K562 (cell line): Measurements from ENCODE around the gene HSPA1L. TPM values are rescaled to one million over a fixed set of nuclear protein-coding genes. Genes with fewer than 3 reads are reported as not detected.

Source experiments
- CBX1 ChIP-seq: sonication (generic); IDR thresholded peaks from 2 replicates; pipeline ENCODE4 v1.6.1; 2016; ENCODE audit warnings: antibody characterized with exemption, low read depth, mild to moderate bottlenecking
- HDAC2 ChIP-seq: fragments of 450-650 bp; IDR thresholded peaks from 2 replicates; pipeline ENCODE4 v1.6.1; 2016; ENCODE audit warnings: mild to moderate bottlenecking
- HEY1 ChIP-seq: fragments of 250-450 bp; sonication (Bioruptor Pico); IDR thresholded peaks from 2 replicates; pipeline ENCODE4 v1.5.0; 2020; ENCODE audit warnings: mild to moderate bottlenecking, moderate library complexity, borderline replicate concordance
- JUNB ChIP-seq: fragments of 450-650 bp; formaldehyde crosslinking; conservative IDR thresholded peaks from 2 replicates; pipeline ENCODE4 v1.4.0; 2020; ENCODE audit warnings: mild to moderate bottlenecking
- MECOM ChIP-seq: fragments of 250-450 bp; sonication (Bioruptor Pico); IDR thresholded peaks from 2 replicates; pipeline ENCODE4 v1.8.0; 2022; ENCODE audit warnings: inconsistent platforms
- MLX ChIP-seq, 2 experiments: fragments of 450-650 bp in 1 of 2; sonication (generic) in 1 of 2; formaldehyde crosslinking; conservative IDR thresholded peaks; 2 replicates each; pipeline versions ENCODE4 v1.4.0 to v1.8.1; 2020 to 2022; ENCODE audit warnings: mild to moderate bottlenecking in 1 of 2, missing genetic modification reagents in 1 of 2
- PHTF2 ChIP-seq: fragments of 250-450 bp; sonication (Bioruptor Pico); IDR thresholded peaks from 2 replicates; pipeline ENCODE4 v1.5.0; 2021; ENCODE audit warnings: mild to moderate bottlenecking
- POLR3A ChIP-seq: IDR thresholded peaks from 2 replicates; pipeline ENCODE4 v1.6.1; 2011; ENCODE audit warnings: borderline replicate concordance, mild to moderate bottlenecking, moderate library complexity; ENCODE audit not compliant: insufficient read length, insufficient read depth; ENCODE audit errors: extremely low read depth
- RAD21 ChIP-seq, 2 experiments: fragments of 250-450 bp in 1 of 2; fragments of 450-650 bp in 1 of 2; sonication (Bioruptor Pico) in 1 of 2; formaldehyde crosslinking in 1 of 2; IDR thresholded peaks in 1 of 2; conservative IDR thresholded peaks in 1 of 2; 2 replicates each; pipeline versions ENCODE4 v1.4.0 to v1.8.0; 2020 to 2022; ENCODE audit warnings: mild to moderate bottlenecking in 2 of 2, moderate library complexity in 1 of 2
- RCOR1 ChIP-seq, 2 experiments: IDR thresholded peaks; 2 replicates each; pipeline ENCODE4 v1.6.1; 2012; ENCODE audit warnings: low read depth in 2 of 2, low read length in 2 of 2, borderline replicate concordance in 1 of 2, improper control_type of control experiment in 1 of 2
- RHOXF2B ChIP-seq: fragments of 250-450 bp; sonication (Bioruptor Pico); conservative IDR thresholded peaks from 2 replicates; pipeline ENCODE4 v1.5.1; 2021
- TBP ChIP-seq: optimal IDR thresholded peaks from 2 replicates; pipeline ENCODE3; 2011; ENCODE audit warnings: low read depth, low read length, improper control_type of control experiment
- TFAP4 ChIP-seq: sonication (generic); formaldehyde crosslinking; IDR thresholded peaks from 2 replicates; pipeline ENCODE4 v1.8.0; 2022; ENCODE audit warnings: missing genetic modification reagents, mild to moderate bottlenecking, moderate library complexity, borderline replicate concordance
- TSC22D4 ChIP-seq: fragments of 450-650 bp; IDR thresholded peaks from 2 replicates; pipeline ENCODE4 v1.6.1; 2016; ENCODE audit warnings: missing genetic modification characterization, missing biosample characterization, control low read depth
- ZBTB26 ChIP-seq: fragments of 450-650 bp; formaldehyde crosslinking; IDR thresholded peaks from 2 replicates; pipeline ENCODE4 v1.4.0; 2022; ENCODE audit warnings: missing genetic modification characterization
- ZFP1 ChIP-seq: fragments of 450-650 bp; formaldehyde crosslinking; IDR thresholded peaks from 2 replicates; pipeline ENCODE4 v1.4.0; 2020; ENCODE audit warnings: mild to moderate bottlenecking, mixed read lengths
- ZNF239 ChIP-seq: fragments of 250-450 bp; sonication (Bioruptor Pico); IDR thresholded peaks from 2 replicates; pipeline ENCODE4 v1.4.0; 2020; ENCODE audit warnings: mild to moderate bottlenecking
- ZNF695 ChIP-seq: fragments of 450-650 bp; formaldehyde crosslinking; IDR thresholded peaks from 2 replicates; pipeline ENCODE4 v1.4.0; 2020; ENCODE audit warnings: mild to moderate bottlenecking, moderate library complexity
- polyA plus RNA-seq, 8 experiments: library from polyadenylated mRNA; depleted of rRNA in 4 of 8; stranded (reverse) in 5 of 8; unstranded in 3 of 8; fragments of >200 nt; fragmentation: Nextera tagmentation in 2 of 8; fragmentation: Illumina TruSeq in 1 of 8; extraction: Ambion mirVana in 2 of 8; extraction: Trizol in 1 of 8; gene quantifications; 2 replicates each; pipeline versions ENCODE4 v1.2.1 to v1.2.3, GENCODE V29; 2011 to 2014; ENCODE audit warnings: inconsistent platforms in 1 of 8, missing spikeins in 1 of 8
- total RNA-seq, 7 experiments: library from RNA; depleted of rRNA in 6 of 7; stranded (reverse); fragments of >200 nt in 6 of 7; fragmentation: Illumina TruSeq in 2 of 7; extraction: Trizol in 2 of 7; gene quantifications; 2 replicates each; pipeline versions ENCODE4 v1.2.1 to v1.2.3, GENCODE V29; 2011 to 2021; ENCODE audit warnings: low replicate concordance in 1 of 7

Gene HSPA1L
- total and polyA plus RNA-seq, 9 of the 15 experiments (the other 6 are each of a cell fraction or from before 2014, with no cell fraction given): 0.14 to 2.1 (median 1.3) TPM

- TF ChIP-seq RHOXF2B (CRISPR knock-in tag): peak; percentile 37; the same call in 1 of the 2 replicates
- peak in 1 of 2 experiments; percentile 12; a peak in 1 of 4 replicates for TF ChIP-seq RAD21 (CRISPR knock-in tag; conservative IDR thresholded peaks at IDR 0.05 in 1 of 2, IDR thresholded peaks at IDR 0.05 in 1 of 2)
- 0 out of 2 replicates have a peak, but pooled peaks have one; percentile 47 for TF ChIP-seq ZNF695 (CRISPR knock-in tag)
- peak; percentile 44 for TF ChIP-seq ZFP1 (CRISPR knock-in tag)
- TF ChIP-seq HEY1 (CRISPR knock-in tag): peak; percentile 64
- TF ChIP-seq ZNF239: peak; percentile 6; the same call in 1 of the 2 replicates
- TF ChIP-seq TBP: peak; percentile 66
- peak; percentile 40 for TF ChIP-seq POLR3A
- peak in 1 of 2 experiments; percentile 59; a peak in 1 of 4 replicates for TF ChIP-seq MLX (CRISPR knock-in tag; conservative IDR thresholded peaks at IDR 0.05)
- TF ChIP-seq CBX1: peak; percentile 30; the same call in 1 of the 2 replicates
- peak; percentile 85; the same call in 1 of the 2 replicates for TF ChIP-seq PHTF2 (CRISPR knock-in tag)
- TF ChIP-seq ZBTB26: 0 out of 2 replicates have a peak, but pooled peaks have one; percentile 30
- TF ChIP-seq HDAC2: 0 out of 2 replicates have a peak, but pooled peaks have one; percentile 2
- peak; percentile 50; the same call in 1 of the 2 replicates for TF ChIP-seq TFAP4 (CRISPR knock-in tag)
- TF ChIP-seq JUNB (CRISPR knock-in tag): peak; percentile 3; the same call in 1 of the 2 replicates
- TF ChIP-seq MECOM: 0 out of 2 replicates have a peak, but pooled peaks have one; percentile 12
- 0 out of 2 replicates have a peak, but pooled peaks have one; percentile 9 for TF ChIP-seq TSC22D4 (tag)
- TF ChIP-seq RCOR1 (IDR thresholded peaks at IDR 0.05; ENCODE audit: borderline replicate concordance in 1 of 2, low read depth in 2 of 2, low read length in 2 of 2): peak in 1 of 2 experiments; percentile 36; a peak in 1 of 4 replicates
These were observed 2.9 kb upstream of the HSPA1L start (continued) for GRCh38 chr6:31817929-31818511.
